ENCODE results near the gene HNRNPM. TPM values are rescaled to one million over a fixed set of nuclear protein-coding genes. Genes with fewer than 3 reads are reported as not detected.

HNRNPM gene
- 104 TPM for total RNA-seq
- long read RNA-seq, partial matches to known transcripts = 11 of 182 reads
- long read RNA-seq, other reads (novel, unspliced or antisense) = 166 of 182 reads

- peak within 1 kb of the TSS; percentile 100 for H3K4me3 ChIP-seq
- H3K9me3 ChIP-seq (replicated peaks) = no peaks in the 10 kb centered on the region
- H3K4me1 ChIP-seq = peaks cover 54% of the 10 kb centered on the region
- intact Hi-C loops (cut with micrococcal nuclease) = no loop called here
- no peak for TF ChIP-seq CTCF (IDR thresholded peaks at IDR 0.05; ENCODE audit: borderline replicate concordance)
- peak within 1 kb of the TSS; percentile 99 for H3K27ac ChIP-seq (replicated peaks)
- peaks cover 15% of the 10 kb centered on the region for H3K36me3 ChIP-seq
- H3K27me3 ChIP-seq (ENCODE audit: low read depth) = no peaks in the 10 kb centered on the region
- DNase-seq = peak; percentile 100
Measured at GRCh38 chr19:8444677-8445487, at the start of gene HNRNPM. HNRNPM (plus strand) TSS chr19:8444975; CDS start chr19:8444999, 24 bp downstream.

GRCh38 chr19:8395621-8396082 lies 49.1 kb upstream of the HNRNPM start:
- Histone ChIP-seq H3K27ac (replicated peaks) (peak overlapping the region; percentile 100), H3K36me3 (peaks cover 16% of the 10 kb centered on the region), H3K9me3 (replicated peaks) (no peaks in the 10 kb centered on the region), H3K4me3 (no peak overlapping the region), H3K4me1 (peaks cover 80% of the 10 kb centered on the region), H3K27me3 (ENCODE audit: low read depth) (no peaks in the 10 kb centered on the region)
- intact Hi-C loops (cut with micrococcal nuclease) = loop anchor here (5.0 kb wide), 1 partner anchor 38 kb away; no protein-coding TSS in a partner anchor
- DNase-seq = no peak
- no peak for TF ChIP-seq CTCF (IDR thresholded peaks at IDR 0.05; ENCODE audit: borderline replicate concordance)

- H3K36me3 ChIP-seq = peaks cover 19% of the 10 kb centered on the region
- no peak overlapping the region for H3K4me3 ChIP-seq
- no peaks in the 10 kb centered on the region for H3K9me3 ChIP-seq (replicated peaks)
- peak overlapping the region; percentile 37 for H3K27ac ChIP-seq (replicated peaks)
- no peak for TF ChIP-seq CTCF (IDR thresholded peaks at IDR 0.05; ENCODE audit: borderline replicate concordance)
- no peak for DNase-seq
- peaks cover 75% of the 10 kb centered on the region for H3K4me1 ChIP-seq
- intact Hi-C loops (cut with micrococcal nuclease) = loop anchor here (5.0 kb wide), 1 partner anchor 39 kb away; no protein-coding TSS in a partner anchor
- H3K27me3 ChIP-seq (ENCODE audit: low read depth) = no peaks in the 10 kb centered on the region
Measured at GRCh38 chr19:8396185-8396562, 48.6 kb upstream of the HNRNPM start.

GRCh38 chr19:8396563-8397203 lies 48.1 kb upstream of the HNRNPM start:
- peaks cover 69% of the 10 kb centered on the region for H3K4me1 ChIP-seq
- no peaks in the 10 kb centered on the region for H3K27me3 ChIP-seq (ENCODE audit: low read depth)
- H3K36me3 ChIP-seq = peaks cover 21% of the 10 kb centered on the region
- no peak overlapping the region for H3K4me3 ChIP-seq
- peak; percentile 73 for TF ChIP-seq CTCF (IDR thresholded peaks at IDR 0.05; ENCODE audit: borderline replicate concordance)
- intact Hi-C loops (cut with micrococcal nuclease) = loop anchor here (5.0 kb wide), 1 partner anchor 39 kb away; no protein-coding TSS in a partner anchor
- H3K27ac ChIP-seq (replicated peaks) = peak overlapping the region; percentile 37
- H3K9me3 ChIP-seq (replicated peaks) = no peaks in the 10 kb centered on the region
- DNase-seq = peak; percentile 71

- peaks cover 27% of the 10 kb centered on the region for H3K36me3 ChIP-seq
Measured at GRCh38 chr19:8397271-8397670, 47.5 kb upstream of the HNRNPM start.

More at GRCh38 chr19:8397271-8397670, 47.5 kb upstream of the HNRNPM start:
- DNase-seq = no peak
- H3K4me3 ChIP-seq = no peak overlapping the region
- peak overlapping the region; percentile 37 for H3K27ac ChIP-seq (replicated peaks)
- TF ChIP-seq CTCF (IDR thresholded peaks at IDR 0.05; ENCODE audit: borderline replicate concordance) = no peak
- intact Hi-C loops (cut with micrococcal nuclease) = loop anchor here (5.0 kb wide), 1 partner anchor 40 kb away; no protein-coding TSS in a partner anchor
- H3K9me3 ChIP-seq (replicated peaks) = no peaks in the 10 kb centered on the region
- H3K4me1 ChIP-seq = peaks cover 64% of the 10 kb centered on the region
- H3K27me3 ChIP-seq (ENCODE audit: low read depth) = no peaks in the 10 kb centered on the region

All from left ventricle myocardium inferior (tissue), 1 donor.